ENCODE data around the gene ICA1L.
A peak's percentile ranks its signal among the peaks of the same experiment; 100 is the strongest.
"Not testable (repeated sequence)": the region's sequence is repeated elsewhere in the genome, so short reads cannot be mapped to it uniquely, and the experiment has no call there.

ICA1L gene

GRCh38 chr2:202909394-202910192, 38.0 kb upstream of the ICA1L start:
- no peak for TF ChIP-seq CTCF (IDR thresholded peaks at IDR 0.05; ENCODE audit: low read depth, low read length, missing control alignments)
- peak overlapping the region; percentile 98; the same call in 1 of the 2 replicates for H3K4me3 ChIP-seq (ENCODE audit: low read depth, low read length)
- no peak for DNase-seq (ENCODE audit: low read depth)

- H3K4me3 ChIP-seq (ENCODE audit: low read depth, low read length): no peak overlapping the region
- DNase-seq (ENCODE audit: low read depth): no peak
- no peak for TF ChIP-seq CTCF (IDR thresholded peaks at IDR 0.05; ENCODE audit: low read depth, low read length, missing control alignments)
These were observed 36.6 kb upstream of the ICA1L start for GRCh38 chr2:202908186-202908585.

GRCh38 chr2:202905507-202905906, 33.9 kb upstream of the ICA1L start:
- H3K4me3 ChIP-seq (ENCODE audit: low read depth, low read length); DNase-seq (ENCODE audit: low read depth): not testable (repeated sequence)

GRCh38 chr2:202885190-202885589, 13.6 kb upstream of the ICA1L start:
- no peak for TF ChIP-seq CTCF (IDR thresholded peaks at IDR 0.05; ENCODE audit: low read depth, low read length, missing control alignments)
- DNase-seq (ENCODE audit: low read depth): no peak
- H3K4me3 ChIP-seq (ENCODE audit: low read depth, low read length): no peak overlapping the region

GRCh38 chr2:202883987-202884675, 12.6 kb upstream of the ICA1L start:
- H3K4me3 ChIP-seq (ENCODE audit: low read depth, low read length): no peak overlapping the region
- DNase-seq (ENCODE audit: low read depth): no peak
- TF ChIP-seq CTCF (IDR thresholded peaks at IDR 0.05; ENCODE audit: low read depth, low read length, missing control alignments): no peak

- no peak for DNase-seq (ENCODE audit: low read depth)
- no peak for TF ChIP-seq CTCF (IDR thresholded peaks at IDR 0.05; ENCODE audit: low read depth, low read length, missing control alignments)
- H3K4me3 ChIP-seq (ENCODE audit: low read depth, low read length): no peak overlapping the region
These were observed 10.0 kb upstream of the ICA1L start for GRCh38 chr2:202881570-202881969.

GRCh38 chr2:202877699-202878098, 6.1 kb upstream of the ICA1L start:
- no peak for TF ChIP-seq CTCF (IDR thresholded peaks at IDR 0.05; ENCODE audit: low read depth, low read length, missing control alignments)
- H3K4me3 ChIP-seq (ENCODE audit: low read depth, low read length): no peak overlapping the region
- DNase-seq (ENCODE audit: low read depth): no peak
